ACC112 (cell line): Measurements from ENCODE around the gene C1QTNF8.

Source experiments
- H2AFZ ChIP-seq: fragments of 200-600 bp; sonication (generic); one replicate; pipeline ENCODE4 v1.6.0; 2017; ENCODE audit warnings: antibody characterized with exemption, low read length; ENCODE audit not compliant: unreplicated experiment
- H3K27ac ChIP-seq: fragments of 200-600 bp; sonication (generic); 2 replicates; pipeline ENCODE4 v1.5.1; 2014; ENCODE audit warnings: low read depth, mild to moderate bottlenecking, antibody characterized with exemption, low read length, moderate library complexity
- H3K27me3 ChIP-seq: fragments of 200-600 bp; sonication (generic); 2 replicates; pipeline ENCODE4 v1.6.1; 2014; ENCODE audit warnings: mild to moderate bottlenecking, antibody characterized with exemption, low read length, moderate library complexity, mixed read lengths; ENCODE audit not compliant: insufficient read depth
- H3K36me3 ChIP-seq: fragments of 200-600 bp; sonication (generic); 2 replicates; pipeline ENCODE4 v1.6.1; 2016; ENCODE audit warnings: mild to moderate bottlenecking, antibody characterized with exemption, low read length, moderate library complexity, mixed read lengths; ENCODE audit not compliant: insufficient read depth
- H3K4me1 ChIP-seq: fragments of 200-600 bp; sonication (generic); one replicate; pipeline ENCODE4 v1.6.1; 2016; ENCODE audit warnings: low read length, mixed read lengths; ENCODE audit not compliant: insufficient read depth, unreplicated experiment, control insufficient read depth
- H3K4me3 ChIP-seq: fragments of 200-600 bp; sonication (generic); 2 replicates; pipeline ENCODE4 v1.5.1; 2014; ENCODE audit warnings: mild to moderate bottlenecking, low read depth, low read length
- H3K79me2 ChIP-seq: fragments of 200-600 bp; sonication (generic); one replicate; pipeline ENCODE4 v1.6.0; 2016; ENCODE audit warnings: low read length; ENCODE audit not compliant: control insufficient read depth, unreplicated experiment, insufficient read depth

Gene C1QTNF8

DNA sequence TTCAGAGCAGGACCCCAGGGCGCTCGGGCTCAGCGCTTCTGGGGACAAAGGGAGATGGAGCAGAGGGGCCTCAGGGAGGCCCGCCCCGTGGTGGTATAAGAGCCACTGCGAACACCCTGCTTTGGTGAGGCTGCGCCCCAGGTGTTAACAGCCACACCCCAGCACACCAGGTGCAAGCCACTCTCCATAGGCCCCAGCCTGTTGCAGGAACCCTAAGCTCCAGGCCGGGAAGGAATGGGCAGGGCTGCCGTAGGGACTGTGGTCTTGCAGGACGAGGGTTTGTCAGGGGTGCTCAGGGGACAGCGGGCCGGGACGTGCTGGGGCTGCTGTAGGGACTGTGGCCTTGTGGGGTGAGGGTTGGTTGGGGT lies 40.5 kb downstream of the C1QTNF8 start:
- no peak overlapping the region for H2AFZ ChIP-seq
- no peaks in the 10 kb centered on the region for H3K27me3 ChIP-seq
- H3K4me3 ChIP-seq, result no peak overlapping the region
- no peak overlapping the region for H3K27ac ChIP-seq
- H3K4me1 ChIP-seq, result no peaks in the 10 kb centered on the region
- H3K36me3 ChIP-seq, result no peaks in the 10 kb centered on the region
- no peaks in the 10 kb centered on the region for H3K79me2 ChIP-seq

DNA sequence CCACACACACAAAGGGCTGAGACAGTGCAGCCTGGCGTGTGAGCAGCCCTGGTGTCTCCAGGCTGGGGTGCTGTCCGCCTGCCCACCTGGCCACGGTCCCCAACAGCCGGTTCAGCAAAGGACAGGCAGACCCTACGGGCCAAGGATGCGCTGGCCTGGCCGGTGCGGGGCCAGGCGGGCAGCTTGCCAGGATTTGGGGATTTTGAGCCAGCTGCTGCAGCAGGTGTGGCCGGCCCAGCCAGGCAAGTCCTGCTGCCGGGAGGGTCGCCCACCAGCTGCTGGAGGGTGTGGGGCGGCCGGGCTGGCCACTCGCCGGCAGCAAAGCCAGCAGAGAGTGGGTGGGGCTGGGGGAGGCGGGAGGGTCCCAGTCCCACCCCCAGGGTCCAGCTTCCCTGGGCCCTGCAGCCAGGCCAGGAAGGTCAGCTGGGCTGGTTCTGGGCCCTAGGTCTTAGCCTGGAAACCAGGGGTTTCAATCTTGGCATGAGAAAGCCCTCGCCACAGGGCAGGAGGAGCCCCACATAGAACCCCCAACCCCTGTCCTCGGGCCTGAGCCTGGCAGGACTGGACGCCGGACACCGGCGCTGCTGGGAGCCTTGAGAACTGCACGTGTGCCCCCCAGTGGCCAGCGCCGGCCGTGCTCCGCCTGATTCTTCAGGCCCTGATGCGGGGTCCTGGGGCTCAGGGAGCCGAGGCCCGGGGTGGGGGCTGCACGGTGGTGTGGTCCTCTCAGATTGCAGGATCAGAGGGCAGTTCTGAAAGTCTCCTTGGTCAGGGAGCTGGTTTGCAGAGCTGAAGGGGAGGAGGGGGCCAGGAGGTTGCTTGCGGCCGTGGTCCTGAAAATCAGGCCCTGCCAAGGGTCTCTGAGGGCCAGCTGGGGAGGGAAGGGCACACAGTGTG lies 41.1 kb downstream of the C1QTNF8 start:
- H3K36me3 ChIP-seq, result no peaks in the 10 kb centered on the region
- no peak overlapping the region for H3K4me3 ChIP-seq
- no peaks in the 10 kb centered on the region for H3K4me1 ChIP-seq
- H3K79me2 ChIP-seq, result no peaks in the 10 kb centered on the region
- H2AFZ ChIP-seq, result no peak overlapping the region
- no peaks in the 10 kb centered on the region for H3K27me3 ChIP-seq
- H3K27ac ChIP-seq, result no peak overlapping the region

GRCh38 chr16:1053700-1054368 lies 42.2 kb downstream of the C1QTNF8 start:
- H3K27me3 ChIP-seq, result no peaks in the 10 kb centered on the region
- no peaks in the 10 kb centered on the region for H3K36me3 ChIP-seq
- no peaks in the 10 kb centered on the region for H3K4me1 ChIP-seq
- no peaks in the 10 kb centered on the region for H3K79me2 ChIP-seq
- no peak overlapping the region for H3K4me3 ChIP-seq
- H3K27ac ChIP-seq, result no peak overlapping the region
- no peak overlapping the region for H2AFZ ChIP-seq

- no peaks in the 10 kb centered on the region for H3K4me1 ChIP-seq
- no peaks in the 10 kb centered on the region for H3K79me2 ChIP-seq
- H3K36me3 ChIP-seq, result no peaks in the 10 kb centered on the region
- H2AFZ ChIP-seq, result no peak overlapping the region
- no peak overlapping the region for H3K27ac ChIP-seq
- H3K27me3 ChIP-seq, result no peaks in the 10 kb centered on the region
- H3K4me3 ChIP-seq, result no peak overlapping the region
Observed at GRCh38 chr16:1053121-1053521, 42.9 kb downstream of the C1QTNF8 start.

- no peak overlapping the region for H2AFZ ChIP-seq
- H3K79me2 ChIP-seq, result no peaks in the 10 kb centered on the region
- no peak overlapping the region for H3K4me3 ChIP-seq
- no peaks in the 10 kb centered on the region for H3K4me1 ChIP-seq
- H3K27me3 ChIP-seq, result no peaks in the 10 kb centered on the region
- no peaks in the 10 kb centered on the region for H3K36me3 ChIP-seq
- H3K27ac ChIP-seq, result no peak overlapping the region
Observed at GRCh38 chr16:1052721-1053120, 43.3 kb downstream of the C1QTNF8 start.

GRCh38 chr16:1051446-1051845 lies 44.6 kb downstream of the C1QTNF8 start:
- Histone ChIP-seq H3K4me3 (no peak overlapping the region), H3K27ac (no peak overlapping the region), H2AFZ (no peak overlapping the region), H3K4me1 (no peaks in the 10 kb centered on the region), H3K36me3 (no peaks in the 10 kb centered on the region), H3K27me3 (no peaks in the 10 kb centered on the region), H3K79me2 (no peaks in the 10 kb centered on the region)

DNA sequence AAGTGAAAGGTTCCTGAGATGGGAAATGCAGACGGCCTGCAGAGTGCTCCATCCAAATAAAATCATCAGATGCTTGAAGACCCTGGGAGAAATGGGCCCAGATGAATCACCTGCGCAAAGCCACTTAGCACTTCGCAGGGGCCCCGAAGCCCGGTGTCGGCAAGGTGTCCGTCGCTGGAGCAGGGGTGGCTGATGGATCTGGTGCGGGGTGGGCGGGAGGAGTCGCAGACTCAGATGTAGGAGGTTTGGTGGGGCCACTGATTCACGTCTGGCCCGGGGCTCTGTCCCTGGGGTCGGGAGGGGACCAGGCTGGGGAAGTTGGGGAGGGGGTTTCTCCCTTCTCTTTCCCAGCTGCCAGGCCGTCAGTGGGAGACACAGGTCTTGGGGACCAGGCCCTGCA lies 45.1 kb downstream of the C1QTNF8 start:
- Histone ChIP-seq H2AFZ (no peak overlapping the region), H3K4me1 (no peaks in the 10 kb centered on the region), H3K36me3 (no peaks in the 10 kb centered on the region), H3K79me2 (no peaks in the 10 kb centered on the region), H3K27ac (no peak overlapping the region), H3K4me3 (no peak overlapping the region), H3K27me3 (no peaks in the 10 kb centered on the region)

DNA sequence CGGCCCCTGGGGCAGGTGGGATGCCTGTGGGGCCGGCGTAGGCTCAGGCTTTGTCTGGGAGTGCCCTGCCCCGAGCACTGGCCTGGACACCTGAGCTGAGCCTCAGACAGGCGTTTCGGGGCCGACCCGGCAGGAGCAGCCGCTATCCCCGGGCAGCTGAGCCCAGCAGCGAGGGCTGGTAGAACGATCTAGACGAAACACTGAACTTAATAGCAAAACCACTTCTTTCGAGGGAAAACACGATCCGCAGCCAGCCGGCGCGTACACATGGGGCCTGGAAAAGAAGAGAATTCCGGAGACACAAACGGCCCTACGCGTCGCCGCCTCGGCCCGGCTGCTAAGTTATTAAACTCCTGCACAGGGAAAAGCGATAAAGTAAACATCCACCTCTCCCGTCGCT lies 45.5 kb downstream of the C1QTNF8 start:
- Histone ChIP-seq H3K79me2 (no peaks in the 10 kb centered on the region), H3K4me3 (no peak overlapping the region), H2AFZ (no peak overlapping the region), H3K4me1 (no peaks in the 10 kb centered on the region), H3K27ac (no peak overlapping the region), H3K27me3 (peaks cover 1% of the 10 kb centered on the region; the same call in 1 of the 2 replicates), H3K36me3 (no peaks in the 10 kb centered on the region)

GRCh38 chr16:1049976-1050247 lies 46.1 kb downstream of the C1QTNF8 start:
- Histone ChIP-seq H3K36me3 (no peaks in the 10 kb centered on the region), H3K27ac (no peak overlapping the region), H3K27me3 (peaks cover 7% of the 10 kb centered on the region; the same call in 1 of the 2 replicates), H3K79me2 (no peaks in the 10 kb centered on the region), H3K4me3 (no peak overlapping the region), H3K4me1 (no peaks in the 10 kb centered on the region), H2AFZ (no peak overlapping the region)

GRCh38 chr16:1049113-1049975 lies 46.7 kb downstream of the C1QTNF8 start:
- no peaks in the 10 kb centered on the region for H3K79me2 ChIP-seq
- H2AFZ ChIP-seq, result no peak overlapping the region
- no peaks in the 10 kb centered on the region for H3K4me1 ChIP-seq
- no peak overlapping the region for H3K4me3 ChIP-seq
- H3K27me3 ChIP-seq, result peaks cover 13% of the 10 kb centered on the region
- no peaks in the 10 kb centered on the region for H3K36me3 ChIP-seq
- no peak overlapping the region for H3K27ac ChIP-seq
